GM12878 (cell line): Measurements from ENCODE around the gene RAP1GDS1.

Experiments
- CREB1 ChIP-seq: IDR thresholded peaks from 2 replicates; pipeline ENCODE4 v1.6.1; 2012; ENCODE audit warnings: low read depth, mild to moderate bottlenecking, inconsistent platforms
- CREM ChIP-seq: IDR thresholded peaks from 2 replicates; pipeline ENCODE4 v1.6.1; 2014; ENCODE audit warnings: antibody characterized with exemption, low read depth
- PML ChIP-seq: IDR thresholded peaks from 2 replicates; pipeline ENCODE4 v1.6.1; 2012; ENCODE audit warnings: low read length, inconsistent platforms
- POLR2A ChIP-seq: IDR thresholded peaks from 2 replicates; pipeline ENCODE4 v1.6.1; 2011; ENCODE audit warnings: low read depth, mild to moderate bottlenecking, low read length
- YY1 ChIP-seq: IDR thresholded peaks from 2 replicates; pipeline ENCODE4 v1.6.1; 2011; ENCODE audit warnings: low read depth, mild to moderate bottlenecking, low read length
- TF ChIP-seq, protein P1 (sequence below), 3 experiments: IDR thresholded peaks in 2 of 3; conservative IDR thresholded peaks in 1 of 3; 2 replicates each; pipeline ENCODE4 v1.5.1; 2011; ENCODE audit warnings: low read depth in 3 of 3, low read length in 3 of 3, mild to moderate bottlenecking in 3 of 3, control low read depth in 2 of 3, moderate library complexity in 2 of 3, inconsistent platforms in 1 of 3, mixed read lengths in 1 of 3; ENCODE audit not compliant: control insufficient read depth in 2 of 3, insufficient read depth in 1 of 3; ENCODE audit errors: extremely low read depth in 1 of 3
- TF ChIP-seq, protein P2 (sequence below): IDR thresholded peaks from 2 replicates; pipeline ENCODE4 v1.6.1; 2012; ENCODE audit warnings: mild to moderate bottlenecking, low read depth, low read length
- TF ChIP-seq, protein P3 (sequence below): fragments of 450-650 bp; IDR thresholded peaks from 2 replicates; pipeline ENCODE4 v1.6.1; 2017; ENCODE audit warnings: mild to moderate bottlenecking, moderate library complexity

DNA sequence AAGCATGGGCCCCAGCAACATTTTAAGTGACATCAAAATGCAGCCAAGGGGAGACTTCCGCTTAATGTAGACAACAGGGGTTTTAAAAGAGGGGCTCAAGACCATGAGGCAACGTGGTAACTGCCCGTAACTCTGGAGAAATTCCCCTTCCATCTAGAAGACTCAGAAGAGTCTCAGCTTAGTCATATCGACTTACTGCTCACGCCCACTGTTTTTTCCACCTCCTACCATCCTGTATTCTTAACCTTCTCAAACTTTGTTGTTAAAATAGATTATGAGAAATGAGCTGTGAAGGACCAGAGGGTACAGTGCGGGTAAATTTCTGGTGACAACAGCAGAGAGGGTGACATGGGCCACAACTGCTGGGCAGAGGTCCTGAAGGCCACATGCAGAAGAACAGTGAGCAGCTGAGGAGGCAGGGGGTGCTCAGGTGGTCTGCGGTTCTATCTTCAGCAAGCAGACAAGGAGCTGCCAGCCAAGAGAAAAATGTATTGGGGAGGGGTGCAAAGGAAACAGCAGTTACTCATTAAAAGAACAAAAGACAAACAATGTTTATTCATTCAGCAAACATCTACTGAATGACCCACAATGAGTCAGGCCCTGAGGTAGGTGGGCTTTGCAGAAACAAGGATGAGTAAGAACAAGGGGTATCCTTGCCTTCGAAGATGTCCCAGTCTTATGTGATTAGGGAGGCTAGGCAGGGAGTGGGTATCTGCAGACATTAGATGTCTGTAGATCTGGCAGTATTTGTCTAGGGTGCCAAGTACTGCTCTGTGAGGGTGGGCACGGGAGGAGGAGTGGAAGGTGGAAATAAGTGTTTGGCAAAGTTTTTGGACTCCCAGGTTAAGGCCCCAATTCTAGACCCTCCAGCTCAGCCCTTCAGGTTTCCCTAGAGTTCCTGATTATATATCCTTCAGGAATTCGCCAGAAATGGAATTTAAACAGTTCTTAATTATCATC is 221.9 kb downstream of the RAP1GDS1 start:
- TF ChIP-seq, protein P1, sequence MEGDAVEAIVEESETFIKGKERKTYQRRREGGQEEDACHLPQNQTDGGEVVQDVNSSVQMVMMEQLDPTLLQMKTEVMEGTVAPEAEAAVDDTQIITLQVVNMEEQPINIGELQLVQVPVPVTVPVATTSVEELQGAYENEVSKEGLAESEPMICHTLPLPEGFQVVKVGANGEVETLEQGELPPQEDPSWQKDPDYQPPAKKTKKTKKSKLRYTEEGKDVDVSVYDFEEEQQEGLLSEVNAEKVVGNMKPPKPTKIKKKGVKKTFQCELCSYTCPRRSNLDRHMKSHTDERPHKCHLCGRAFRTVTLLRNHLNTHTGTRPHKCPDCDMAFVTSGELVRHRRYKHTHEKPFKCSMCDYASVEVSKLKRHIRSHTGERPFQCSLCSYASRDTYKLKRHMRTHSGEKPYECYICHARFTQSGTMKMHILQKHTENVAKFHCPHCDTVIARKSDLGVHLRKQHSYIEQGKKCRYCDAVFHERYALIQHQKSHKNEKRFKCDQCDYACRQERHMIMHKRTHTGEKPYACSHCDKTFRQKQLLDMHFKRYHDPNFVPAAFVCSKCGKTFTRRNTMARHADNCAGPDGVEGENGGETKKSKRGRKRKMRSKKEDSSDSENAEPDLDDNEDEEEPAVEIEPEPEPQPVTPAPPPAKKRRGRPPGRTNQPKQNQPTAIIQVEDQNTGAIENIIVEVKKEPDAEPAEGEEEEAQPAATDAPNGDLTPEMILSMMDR (IDR thresholded peaks at IDR 0.05 in 2 of 3, conservative IDR thresholded peaks at IDR 0.05 in 1 of 3; ENCODE audit: control insufficient read depth in 2 of 3, extremely low read depth in 1 of 3, insufficient read depth in 1 of 3, low read depth in 3 of 3, low read length in 3 of 3), result no peak
- TF ChIP-seq POLR2A, result no peak
- TF ChIP-seq PML, result peak; percentile 54; the same call in 1 of the 2 replicates
- TF ChIP-seq CREB1, result no peak
- TF ChIP-seq CREM, result peak; percentile 81
- TF ChIP-seq, protein P2, sequence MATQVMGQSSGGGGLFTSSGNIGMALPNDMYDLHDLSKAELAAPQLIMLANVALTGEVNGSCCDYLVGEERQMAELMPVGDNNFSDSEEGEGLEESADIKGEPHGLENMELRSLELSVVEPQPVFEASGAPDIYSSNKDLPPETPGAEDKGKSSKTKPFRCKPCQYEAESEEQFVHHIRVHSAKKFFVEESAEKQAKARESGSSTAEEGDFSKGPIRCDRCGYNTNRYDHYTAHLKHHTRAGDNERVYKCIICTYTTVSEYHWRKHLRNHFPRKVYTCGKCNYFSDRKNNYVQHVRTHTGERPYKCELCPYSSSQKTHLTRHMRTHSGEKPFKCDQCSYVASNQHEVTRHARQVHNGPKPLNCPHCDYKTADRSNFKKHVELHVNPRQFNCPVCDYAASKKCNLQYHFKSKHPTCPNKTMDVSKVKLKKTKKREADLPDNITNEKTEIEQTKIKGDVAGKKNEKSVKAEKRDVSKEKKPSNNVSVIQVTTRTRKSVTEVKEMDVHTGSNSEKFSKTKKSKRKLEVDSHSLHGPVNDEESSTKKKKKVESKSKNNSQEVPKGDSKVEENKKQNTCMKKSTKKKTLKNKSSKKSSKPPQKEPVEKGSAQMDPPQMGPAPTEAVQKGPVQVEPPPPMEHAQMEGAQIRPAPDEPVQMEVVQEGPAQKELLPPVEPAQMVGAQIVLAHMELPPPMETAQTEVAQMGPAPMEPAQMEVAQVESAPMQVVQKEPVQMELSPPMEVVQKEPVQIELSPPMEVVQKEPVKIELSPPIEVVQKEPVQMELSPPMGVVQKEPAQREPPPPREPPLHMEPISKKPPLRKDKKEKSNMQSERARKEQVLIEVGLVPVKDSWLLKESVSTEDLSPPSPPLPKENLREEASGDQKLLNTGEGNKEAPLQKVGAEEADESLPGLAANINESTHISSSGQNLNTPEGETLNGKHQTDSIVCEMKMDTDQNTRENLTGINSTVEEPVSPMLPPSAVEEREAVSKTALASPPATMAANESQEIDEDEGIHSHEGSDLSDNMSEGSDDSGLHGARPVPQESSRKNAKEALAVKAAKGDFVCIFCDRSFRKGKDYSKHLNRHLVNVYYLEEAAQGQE, result no peak
- TF ChIP-seq YY1, result no peak
- TF ChIP-seq, protein P3, sequence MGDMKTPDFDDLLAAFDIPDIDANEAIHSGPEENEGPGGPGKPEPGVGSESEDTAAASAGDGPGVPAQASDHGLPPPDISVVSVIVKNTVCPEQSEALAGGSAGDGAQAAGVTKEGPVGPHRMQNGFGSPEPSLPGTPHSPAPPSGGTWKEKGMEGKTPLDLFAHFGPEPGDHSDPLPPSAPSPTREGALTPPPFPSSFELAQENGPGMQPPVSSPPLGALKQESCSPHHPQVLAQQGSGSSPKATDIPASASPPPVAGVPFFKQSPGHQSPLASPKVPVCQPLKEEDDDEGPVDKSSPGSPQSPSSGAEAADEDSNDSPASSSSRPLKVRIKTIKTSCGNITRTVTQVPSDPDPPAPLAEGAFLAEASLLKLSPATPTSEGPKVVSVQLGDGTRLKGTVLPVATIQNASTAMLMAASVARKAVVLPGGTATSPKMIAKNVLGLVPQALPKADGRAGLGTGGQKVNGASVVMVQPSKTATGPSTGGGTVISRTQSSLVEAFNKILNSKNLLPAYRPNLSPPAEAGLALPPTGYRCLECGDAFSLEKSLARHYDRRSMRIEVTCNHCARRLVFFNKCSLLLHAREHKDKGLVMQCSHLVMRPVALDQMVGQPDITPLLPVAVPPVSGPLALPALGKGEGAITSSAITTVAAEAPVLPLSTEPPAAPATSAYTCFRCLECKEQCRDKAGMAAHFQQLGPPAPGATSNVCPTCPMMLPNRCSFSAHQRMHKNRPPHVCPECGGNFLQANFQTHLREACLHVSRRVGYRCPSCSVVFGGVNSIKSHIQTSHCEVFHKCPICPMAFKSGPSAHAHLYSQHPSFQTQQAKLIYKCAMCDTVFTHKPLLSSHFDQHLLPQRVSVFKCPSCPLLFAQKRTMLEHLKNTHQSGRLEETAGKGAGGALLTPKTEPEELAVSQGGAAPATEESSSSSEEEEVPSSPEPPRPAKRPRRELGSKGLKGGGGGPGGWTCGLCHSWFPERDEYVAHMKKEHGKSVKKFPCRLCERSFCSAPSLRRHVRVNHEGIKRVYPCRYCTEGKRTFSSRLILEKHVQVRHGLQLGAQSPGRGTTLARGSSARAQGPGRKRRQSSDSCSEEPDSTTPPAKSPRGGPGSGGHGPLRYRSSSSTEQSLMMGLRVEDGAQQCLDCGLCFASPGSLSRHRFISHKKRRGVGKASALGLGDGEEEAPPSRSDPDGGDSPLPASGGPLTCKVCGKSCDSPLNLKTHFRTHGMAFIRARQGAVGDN, result no peak
